Stimulated activated CD4-positive, alpha-beta T cell treated with anti-CD3 and anti-CD28 coated beads, Interleukin-12 subunit alpha, Interleukin-12 subunit beta, amount 100 ng/mL, for 24 hours (primary cell): ENCODE results near the gene ZBTB16.

ENCODE experiments used
- DNase-seq, 2 experiments: peaks; one replicate each; pipeline ENCODE4 v3.0.0-alpha.2; 2020; ENCODE audit warnings: low read depth in 2 of 2

Gene ZBTB16

DNA sequence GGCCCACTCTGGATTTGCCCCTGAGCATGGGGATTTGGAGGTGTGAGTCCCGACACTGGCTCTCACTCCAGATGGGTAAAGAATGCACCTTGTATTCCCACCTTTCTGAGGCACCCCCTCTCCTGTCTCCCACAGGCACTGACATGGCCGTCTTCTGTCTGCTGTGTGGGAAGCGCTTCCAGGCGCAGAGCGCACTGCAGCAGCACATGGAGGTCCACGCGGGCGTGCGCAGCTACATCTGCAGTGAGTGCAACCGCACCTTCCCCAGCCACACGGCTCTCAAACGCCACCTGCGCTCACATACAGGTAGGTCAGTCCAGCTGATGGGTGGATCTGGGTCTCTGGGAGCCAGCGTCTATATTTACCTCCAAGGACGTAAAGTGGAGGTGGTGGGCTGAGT is 182.5 kb downstream of the ZBTB16 start:
- DNase-seq: no peak

GRCh38 chr11:114243461-114244372 is 184.2 kb downstream of the ZBTB16 start:
- no peak for DNase-seq

- no peak for DNase-seq
These were observed 185.3 kb downstream of the ZBTB16 start for GRCh38 chr11:114244726-114245394.

DNA sequence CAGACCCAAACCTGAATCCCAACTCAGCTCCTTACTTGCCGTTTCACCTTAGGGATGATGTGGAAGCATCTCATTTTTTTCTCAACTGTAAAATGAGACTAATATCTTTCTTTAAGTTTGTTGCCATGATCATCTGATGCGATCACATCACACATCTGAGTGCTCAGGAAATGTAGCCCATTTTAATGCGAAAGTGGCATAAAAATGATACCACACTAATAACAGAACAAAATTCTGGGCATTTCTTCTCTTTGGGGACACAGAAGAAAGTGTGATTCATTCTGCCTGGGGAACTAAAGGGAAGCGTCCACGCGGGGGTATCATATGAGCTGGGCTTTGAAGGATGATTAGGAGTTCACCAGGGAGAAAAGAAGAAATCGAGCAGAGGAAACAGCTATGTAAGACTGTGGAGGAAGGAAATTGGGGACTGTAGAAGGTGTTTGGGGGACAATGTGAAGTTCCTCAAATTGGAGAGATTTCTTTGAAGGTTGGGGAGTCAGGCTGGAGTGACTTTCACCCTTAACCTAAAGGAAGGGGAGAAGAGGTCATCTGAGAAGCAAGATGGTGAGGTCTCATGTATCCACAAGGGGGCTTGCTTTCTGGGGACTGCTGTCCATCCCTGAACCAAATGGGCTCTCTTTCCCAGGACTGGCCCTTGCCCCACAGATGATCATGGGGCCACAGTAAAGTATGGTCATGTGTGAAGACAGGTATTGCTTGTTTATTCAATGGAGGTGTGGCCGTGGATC is 187.0 kb downstream of the ZBTB16 start:
- no peak for DNase-seq

DNA sequence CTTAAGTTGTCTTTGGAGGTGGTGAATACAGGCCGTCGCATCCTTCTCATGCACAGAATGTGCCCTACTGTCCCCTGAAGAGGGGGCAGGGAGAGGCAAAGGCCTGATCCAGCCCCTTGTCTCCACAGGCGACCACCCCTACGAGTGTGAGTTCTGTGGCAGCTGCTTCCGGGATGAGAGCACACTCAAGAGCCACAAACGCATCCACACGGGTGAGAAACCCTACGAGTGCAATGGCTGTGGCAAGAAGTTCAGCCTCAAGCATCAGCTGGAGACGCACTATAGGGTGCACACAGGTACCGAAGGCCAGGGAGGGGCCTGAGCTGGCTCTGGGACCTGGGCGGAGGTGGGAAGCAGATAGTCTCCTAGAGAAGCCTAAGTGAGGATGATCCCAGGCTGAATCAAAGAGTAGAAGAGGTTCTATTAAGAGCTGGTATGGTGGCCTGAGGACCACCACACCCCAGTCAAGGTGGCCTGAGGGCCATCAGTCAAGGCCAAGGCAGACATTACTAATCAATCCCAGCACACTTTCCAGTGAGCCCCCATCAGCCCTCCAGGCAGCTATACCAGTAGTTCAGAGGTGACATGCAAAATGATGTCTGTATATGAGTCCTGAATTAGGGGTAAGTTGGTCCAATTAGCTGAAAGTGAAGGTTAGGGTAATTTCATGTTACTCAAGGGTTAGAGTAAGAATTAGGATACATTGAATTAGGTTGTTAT is 187.7 kb downstream of the ZBTB16 start:
- no peak for DNase-seq

GRCh38 chr11:114250180-114250579 is 190.7 kb downstream of the ZBTB16 start:
- DNase-seq: no peak

DNA sequence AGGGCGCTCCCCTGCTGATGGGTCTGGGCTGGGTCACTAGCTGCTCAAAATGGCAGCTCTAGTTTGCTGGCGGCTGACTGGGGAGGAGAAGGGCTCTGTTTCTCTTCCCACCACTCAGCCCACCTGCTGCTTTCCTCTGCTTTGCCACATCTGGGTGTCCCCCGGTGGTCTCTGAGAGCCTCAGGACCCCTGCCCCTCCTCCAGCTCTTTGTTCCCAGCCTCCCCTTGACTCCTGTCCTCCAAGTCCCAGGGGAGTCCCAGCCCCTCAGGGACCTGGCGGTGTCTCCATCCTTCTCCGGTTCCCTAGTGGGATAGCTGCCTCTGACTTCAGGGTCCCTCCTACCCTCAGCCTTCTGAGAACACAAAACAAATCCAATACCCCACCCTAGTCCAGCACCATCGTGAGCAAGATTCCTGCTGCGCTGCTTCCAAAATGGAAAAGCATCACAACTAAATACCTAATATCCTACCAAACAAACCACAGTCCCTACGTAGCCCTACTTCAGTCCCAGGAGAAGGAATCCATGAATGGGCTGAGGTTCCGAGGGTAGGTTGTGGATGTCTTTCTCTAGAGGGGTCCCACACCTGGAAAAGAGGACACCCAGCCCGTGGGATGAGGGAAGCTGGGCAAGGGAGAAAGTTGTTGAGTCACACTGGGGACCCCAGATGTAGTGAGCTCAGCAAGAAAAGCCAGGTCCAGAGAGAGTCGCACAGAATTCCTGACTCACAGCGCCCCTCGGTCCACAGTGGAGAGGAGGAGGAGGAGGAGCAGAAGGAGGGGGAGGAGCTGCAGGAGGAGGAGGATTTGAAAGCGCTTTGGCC is 191.7 kb downstream of the ZBTB16 start:
- DNase-seq: no peak

- DNase-seq: no peak
These were observed 192.4 kb downstream of the ZBTB16 start for GRCh38 chr11:114251815-114252337.

GRCh38 chr11:114252767-114253166 is 193.3 kb downstream of the ZBTB16 start:
- DNase-seq: no peak

GRCh38 chr11:114253771-114254170 is 194.3 kb downstream of the ZBTB16 start:
- DNase-seq: no peak

GRCh38 chr11:114254571-114255146 is 195.1 kb downstream of the ZBTB16 start:
- DNase-seq: no peak

GRCh38 chr11:114255289-114255688 is 195.8 kb downstream of the ZBTB16 start:
- no peak for DNase-seq

DNA sequence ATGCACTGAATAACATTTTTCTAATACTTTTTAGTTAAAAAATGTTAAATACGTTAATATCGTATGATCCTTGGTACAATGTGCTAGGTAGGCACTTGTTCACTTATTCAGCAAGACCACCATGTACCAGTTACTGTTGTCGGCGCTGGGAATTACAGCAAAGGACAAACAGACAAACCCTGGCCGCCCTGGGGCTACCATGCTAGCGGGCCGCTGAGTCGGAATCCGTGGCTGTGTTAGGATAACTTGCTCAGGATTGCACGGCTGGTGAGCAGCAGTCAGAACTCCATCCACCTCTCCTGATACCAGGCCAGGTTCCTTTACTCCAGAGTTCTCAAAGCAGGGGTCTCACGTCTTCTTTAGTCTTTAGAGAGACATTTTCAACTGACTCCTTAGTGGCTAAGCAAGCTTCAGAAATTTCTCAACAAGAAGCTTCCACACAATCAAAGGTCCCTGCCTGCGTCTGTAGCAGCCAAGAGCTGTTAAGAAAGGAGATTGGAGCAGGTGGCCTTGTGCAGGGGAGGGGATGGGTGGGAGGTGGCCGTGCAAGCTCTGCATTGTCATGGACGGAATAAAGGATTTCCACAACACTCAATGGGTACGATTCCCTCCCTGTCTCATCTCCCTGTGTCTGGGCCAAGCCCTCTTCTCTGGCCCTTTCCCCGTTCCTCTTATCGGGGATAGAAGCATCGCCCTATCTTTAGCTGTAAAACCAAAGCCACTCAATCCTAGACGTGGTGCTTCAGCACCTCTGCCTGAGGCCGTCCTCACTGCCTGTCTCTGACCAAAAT is 196.9 kb downstream of the ZBTB16 start:
- no peak for DNase-seq

DNA sequence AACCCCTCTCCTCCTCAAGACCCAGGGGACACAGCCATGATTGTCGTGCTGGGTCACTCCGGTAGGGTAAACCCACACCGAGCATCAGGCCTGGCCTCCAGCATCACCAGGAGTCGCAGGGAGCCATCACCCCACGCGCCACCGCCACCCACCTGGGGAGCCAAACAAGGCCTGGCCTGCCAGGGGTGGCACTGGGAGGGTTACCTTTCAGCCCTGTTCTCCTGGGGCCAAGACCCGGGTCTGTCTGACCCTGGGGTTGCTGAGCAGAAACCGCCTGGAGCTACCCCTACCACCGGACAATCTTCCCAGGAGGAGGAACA is 197.4 kb downstream of the ZBTB16 start:
- DNase-seq: no peak

GRCh38 chr11:114257621-114258558 is 198.4 kb downstream of the ZBTB16 start:
- no peak for DNase-seq

DNA sequence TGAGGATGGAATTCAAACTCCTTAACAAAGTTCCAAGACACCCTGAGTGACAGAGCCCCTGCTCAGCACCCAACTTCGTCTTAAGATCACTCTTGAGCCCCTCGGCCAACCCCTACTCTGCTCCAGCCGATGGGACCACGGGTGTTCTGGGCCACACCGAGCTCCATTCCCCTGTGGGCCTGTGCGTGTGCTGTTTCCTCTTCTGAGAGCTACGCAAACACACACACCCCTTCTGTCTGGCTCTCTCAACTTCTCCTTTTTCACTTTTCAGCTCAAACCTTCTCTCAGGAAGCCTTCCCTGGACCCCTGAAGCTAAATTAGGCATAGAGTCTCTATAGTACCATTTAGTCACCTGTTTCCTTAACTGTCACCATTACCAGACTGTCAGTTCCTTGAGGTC is 199.2 kb downstream of the ZBTB16 start:
- no peak for DNase-seq

DNA sequence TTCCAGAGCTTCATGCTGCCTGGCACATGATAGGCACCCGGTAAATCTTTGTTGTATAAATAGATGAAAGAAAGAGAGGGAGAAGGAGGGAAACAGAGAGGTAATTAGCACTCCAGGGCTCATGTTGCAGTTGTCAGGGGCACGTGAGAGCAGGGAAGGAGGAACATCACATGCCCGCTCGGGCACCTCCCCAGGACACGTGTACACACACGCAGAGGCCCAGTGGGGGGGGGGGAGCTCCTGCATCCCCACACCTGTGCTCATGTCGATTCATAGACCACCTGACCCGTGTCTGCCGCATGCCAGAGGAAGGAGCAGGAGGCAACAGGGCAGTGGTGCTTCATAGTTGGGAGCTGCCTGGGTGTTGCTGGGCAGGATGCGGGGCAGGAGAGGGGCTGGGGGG is 199.6 kb downstream of the ZBTB16 start:
- no peak for DNase-seq

GRCh38 chr11:114259551-114259983 is 200.1 kb downstream of the ZBTB16 start:
- no peak for DNase-seq
